GM12873 (cell line): ENCODE results near the gene IGFBP1.

ENCODE experiments used
- TF ChIP-seq, protein P1 (sequence below): IDR thresholded peaks from 2 replicates; pipeline ENCODE4 v1.5.1; 2012; ENCODE audit warnings: low read depth, mild to moderate bottlenecking, moderate library complexity, low read length, control low read depth; ENCODE audit not compliant: insufficient read depth; ENCODE audit errors: missing control alignments

IGFBP1 gene

GRCh38 chr7:45919231-45919784 lies 31.0 kb downstream of the IGFBP1 start:
- TF ChIP-seq, protein P1, sequence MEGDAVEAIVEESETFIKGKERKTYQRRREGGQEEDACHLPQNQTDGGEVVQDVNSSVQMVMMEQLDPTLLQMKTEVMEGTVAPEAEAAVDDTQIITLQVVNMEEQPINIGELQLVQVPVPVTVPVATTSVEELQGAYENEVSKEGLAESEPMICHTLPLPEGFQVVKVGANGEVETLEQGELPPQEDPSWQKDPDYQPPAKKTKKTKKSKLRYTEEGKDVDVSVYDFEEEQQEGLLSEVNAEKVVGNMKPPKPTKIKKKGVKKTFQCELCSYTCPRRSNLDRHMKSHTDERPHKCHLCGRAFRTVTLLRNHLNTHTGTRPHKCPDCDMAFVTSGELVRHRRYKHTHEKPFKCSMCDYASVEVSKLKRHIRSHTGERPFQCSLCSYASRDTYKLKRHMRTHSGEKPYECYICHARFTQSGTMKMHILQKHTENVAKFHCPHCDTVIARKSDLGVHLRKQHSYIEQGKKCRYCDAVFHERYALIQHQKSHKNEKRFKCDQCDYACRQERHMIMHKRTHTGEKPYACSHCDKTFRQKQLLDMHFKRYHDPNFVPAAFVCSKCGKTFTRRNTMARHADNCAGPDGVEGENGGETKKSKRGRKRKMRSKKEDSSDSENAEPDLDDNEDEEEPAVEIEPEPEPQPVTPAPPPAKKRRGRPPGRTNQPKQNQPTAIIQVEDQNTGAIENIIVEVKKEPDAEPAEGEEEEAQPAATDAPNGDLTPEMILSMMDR: no peak

- TF ChIP-seq, protein P1: no peak
Observed at GRCh38 chr7:45919993-45920459, 31.7 kb downstream of the IGFBP1 start.

DNA sequence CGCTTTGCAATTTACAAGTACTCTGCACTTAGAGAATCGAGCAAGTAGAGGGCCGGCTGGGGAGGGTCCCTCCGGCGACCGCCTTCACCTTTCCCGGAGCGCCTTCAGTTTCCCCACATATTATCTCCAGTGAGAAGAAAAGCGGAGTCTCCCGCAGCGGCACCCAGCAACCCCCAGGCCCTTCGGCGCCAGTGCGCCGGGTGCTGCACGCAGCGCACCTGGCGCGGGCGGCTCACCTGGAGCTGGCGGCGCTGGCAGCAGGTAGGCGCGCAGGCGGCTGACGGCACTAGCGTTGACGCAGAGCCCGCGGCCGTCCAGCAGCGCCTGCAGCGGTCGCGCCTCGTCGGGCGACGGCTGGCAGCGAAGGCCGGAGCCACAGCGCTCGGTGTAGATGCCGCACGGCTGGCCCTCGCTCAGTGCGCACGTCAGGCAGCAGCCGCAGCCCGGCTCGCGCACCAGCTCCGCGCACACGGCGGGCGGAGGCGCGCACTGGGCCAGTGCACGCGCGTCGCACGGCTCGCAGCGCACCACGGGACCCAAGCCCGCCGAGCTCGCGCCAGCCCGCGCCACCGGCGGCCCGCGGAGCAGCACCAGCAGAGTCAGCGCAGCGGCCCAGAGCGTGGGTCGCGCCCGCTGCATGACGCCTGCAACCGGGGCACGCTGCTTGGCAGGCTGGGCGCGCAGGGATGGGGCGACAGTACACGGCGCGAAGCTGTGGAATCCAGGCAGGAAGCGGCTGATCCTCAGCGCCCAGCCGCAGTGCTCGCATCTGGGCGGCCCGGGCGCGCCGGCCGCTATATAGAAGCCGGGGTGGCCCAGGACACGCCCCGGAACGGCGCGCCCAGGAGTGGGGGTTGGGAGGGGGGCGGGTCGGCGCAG lies 32.5 kb downstream of the IGFBP1 start, which contains the start of gene IGFBP3:
Gene IGFBP3 (minus strand): TSS at position 771 of the 879 bp plus-strand sequence. CDS start 132 bp downstream, at position 639.
- TF ChIP-seq, protein P1: no peak

DNA sequence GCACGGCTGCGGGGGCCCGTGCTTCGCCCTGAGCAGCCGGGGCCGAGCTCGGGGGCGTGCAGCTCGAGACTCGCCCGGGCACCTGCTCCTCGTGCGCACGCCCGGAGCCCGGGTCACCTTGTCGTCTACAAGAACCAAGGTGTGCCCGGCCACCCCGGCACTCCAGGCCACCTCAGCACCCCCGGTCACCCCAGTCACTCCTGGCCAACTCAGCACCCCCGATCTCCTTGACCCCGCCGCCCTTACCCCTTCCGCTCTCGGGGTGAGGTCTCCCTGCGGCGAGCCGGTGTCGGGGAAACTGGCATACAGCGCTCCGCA lies 33.1 kb downstream of the IGFBP1 start:
- TF ChIP-seq, protein P1: no peak

DNA sequence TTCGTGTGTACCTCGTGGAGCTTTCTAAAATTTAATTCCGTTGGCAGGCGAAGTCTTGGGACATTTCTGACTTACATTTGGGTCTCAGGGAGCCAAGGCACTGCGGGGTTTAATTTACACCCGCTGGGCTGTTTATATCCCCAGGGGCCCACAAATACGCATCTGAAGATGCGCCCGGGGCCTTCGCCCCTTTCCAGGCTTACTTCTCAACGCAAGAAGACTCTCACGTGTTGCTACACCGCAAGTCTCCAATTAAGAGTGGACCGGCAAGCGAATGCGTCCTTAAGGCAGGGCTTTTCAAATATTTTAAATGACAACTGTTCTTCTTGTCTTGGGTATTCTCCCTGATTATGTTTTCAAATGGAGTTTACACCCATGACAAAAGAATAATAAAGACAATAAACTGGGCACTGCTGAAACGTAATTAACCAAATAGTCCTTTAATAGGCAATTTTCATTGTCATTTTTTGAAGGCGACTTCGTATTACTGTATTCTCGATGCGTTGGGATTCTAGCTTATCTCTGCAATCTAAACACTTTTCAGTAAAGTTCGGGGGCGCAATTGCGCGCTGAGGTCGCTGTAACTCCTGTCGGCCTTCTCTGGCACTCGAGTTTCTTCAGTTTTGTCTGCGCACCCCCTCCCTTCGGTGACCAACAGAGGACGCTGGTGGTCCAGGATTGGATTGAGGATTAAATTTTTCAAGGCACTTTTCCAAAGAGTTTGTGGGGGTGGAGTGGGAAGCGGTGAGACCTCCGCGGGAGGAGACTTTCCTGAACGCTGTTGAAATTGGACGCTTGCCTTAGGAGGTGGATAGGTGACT lies 33.6 kb downstream of the IGFBP1 start:
- TF ChIP-seq, protein P1: peak; percentile 59

DNA sequence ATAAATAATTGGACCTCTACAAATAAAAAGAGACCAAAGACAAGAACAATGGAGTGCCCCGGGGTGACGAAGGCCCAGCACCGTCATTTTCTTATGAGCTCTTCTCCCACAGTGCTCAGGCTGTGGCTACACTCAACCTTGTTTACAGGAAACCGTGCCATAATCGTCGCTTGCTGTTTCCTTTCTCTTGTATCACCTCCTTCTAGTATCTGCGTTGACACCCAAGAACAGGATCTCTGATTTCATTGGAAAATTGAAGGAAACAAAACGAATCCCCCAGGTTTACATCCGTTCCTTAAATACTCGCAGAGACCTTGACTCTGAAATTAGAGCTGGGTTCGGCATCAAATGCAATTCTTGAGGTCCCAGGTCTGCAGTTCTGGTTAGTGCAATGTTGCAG lies 34.5 kb downstream of the IGFBP1 start:
- TF ChIP-seq, protein P1: no peak

DNA sequence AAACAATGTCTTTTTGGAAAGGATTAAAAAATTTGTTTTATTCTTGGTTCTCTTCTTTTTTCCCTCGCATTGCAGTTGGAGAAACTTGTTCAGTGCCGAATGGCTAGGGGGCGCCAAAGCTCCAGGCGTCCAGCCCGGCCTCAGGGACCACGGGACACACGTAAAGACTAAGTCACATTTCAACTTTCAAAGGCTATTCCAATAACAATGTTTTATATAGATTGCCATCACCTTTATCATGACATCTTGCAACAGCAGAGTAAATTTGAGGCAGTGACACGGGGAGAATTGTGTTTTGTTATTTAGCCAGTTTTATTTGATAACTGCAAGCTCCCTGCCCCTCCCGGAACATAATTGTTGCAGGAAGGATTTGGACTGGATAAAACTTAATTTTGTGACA lies 35.0 kb downstream of the IGFBP1 start:
- TF ChIP-seq, protein P1: peak; percentile 79
